NCI-H187 (cell line): ENCODE measurements around the gene PRSS3.
A peak's percentile ranks its signal among the peaks of the same experiment; 100 is the strongest.
"Not testable (repeated sequence)": the region's sequence is repeated elsewhere in the genome, so short reads cannot be mapped to it uniquely, and the experiment has no call there.

Source experiments
- DNase-seq, 2 experiments: peaks; one replicate each; lab custom pipeline; 2025; lab: John Stamatoyannopoulos, UW

The PRSS3 gene

DNA sequence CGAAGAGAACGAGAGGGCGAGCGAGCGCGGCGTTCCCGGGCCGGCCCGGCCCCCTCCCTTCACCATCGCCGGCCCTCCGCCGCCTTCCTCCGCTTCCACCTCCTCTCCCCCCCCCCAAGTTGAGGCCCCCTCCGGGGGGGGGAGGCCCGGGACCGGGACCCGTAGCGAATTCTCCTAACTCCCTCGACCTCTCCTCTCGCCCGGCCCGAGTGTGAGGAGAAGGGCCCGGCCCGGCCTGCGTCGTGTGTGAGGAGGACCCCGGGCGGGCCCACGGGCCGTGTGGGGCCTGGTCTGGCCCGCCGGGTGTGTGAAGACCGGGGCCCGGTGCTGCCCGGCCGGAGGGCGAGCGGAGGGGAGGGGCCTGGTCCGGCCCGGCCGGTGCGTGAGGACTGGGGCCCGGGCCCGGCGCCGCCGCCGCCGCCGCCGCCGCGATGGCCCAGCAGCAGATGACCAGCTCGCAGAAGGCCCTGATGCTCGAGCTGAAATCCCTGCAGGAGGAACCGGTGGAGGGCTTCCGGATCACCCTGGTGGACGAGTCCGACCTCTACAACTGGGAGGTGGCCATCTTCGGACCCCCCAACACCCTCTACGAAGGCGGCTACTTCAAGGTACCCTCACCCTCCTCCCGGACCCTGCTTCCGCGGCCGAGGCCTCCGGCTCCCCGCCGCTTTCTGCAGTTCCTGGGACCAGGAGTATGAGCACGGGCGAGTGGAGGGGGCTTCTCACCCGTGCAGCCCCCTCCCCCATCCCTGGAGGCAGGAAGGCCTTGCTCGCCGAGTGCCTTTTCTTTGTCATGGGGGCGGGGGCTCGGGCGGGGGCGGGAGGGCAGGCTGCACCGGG, 22.2 kb downstream of the PRSS3 start:
- DNase-seq: peak in 1 of 2 experiments; percentile 32

GRCh38 chr9:33818167-33818846, 22.9 kb downstream of the PRSS3 start:
- DNase-seq: no peak

GRCh38 chr9:33818847-33819500, 23.6 kb downstream of the PRSS3 start:
- DNase-seq: no peak

- DNase-seq: no peak
Observed at GRCh38 chr9:33820231-33820745, 24.9 kb downstream of the PRSS3 start.

DNA sequence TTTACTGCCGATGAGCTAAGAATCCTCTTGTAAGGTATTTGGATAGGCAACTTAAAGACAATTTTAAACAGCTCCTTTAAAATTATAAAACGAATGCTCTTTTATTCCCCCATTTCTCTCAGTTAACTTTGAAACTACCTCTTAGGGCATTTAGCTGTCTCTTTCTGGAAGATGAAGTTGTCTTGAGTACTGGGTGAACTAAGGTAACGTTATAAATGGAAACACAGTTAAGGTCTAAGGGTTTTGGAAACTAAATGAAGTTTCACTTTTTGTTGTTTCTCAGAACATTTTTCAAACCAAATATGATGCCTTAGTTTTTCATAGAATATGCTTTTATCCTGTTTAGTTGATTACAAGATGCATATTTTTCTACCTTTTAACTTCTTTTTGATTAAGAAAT, 28.4 kb downstream of the PRSS3 start:
- DNase-seq: no peak

DNA sequence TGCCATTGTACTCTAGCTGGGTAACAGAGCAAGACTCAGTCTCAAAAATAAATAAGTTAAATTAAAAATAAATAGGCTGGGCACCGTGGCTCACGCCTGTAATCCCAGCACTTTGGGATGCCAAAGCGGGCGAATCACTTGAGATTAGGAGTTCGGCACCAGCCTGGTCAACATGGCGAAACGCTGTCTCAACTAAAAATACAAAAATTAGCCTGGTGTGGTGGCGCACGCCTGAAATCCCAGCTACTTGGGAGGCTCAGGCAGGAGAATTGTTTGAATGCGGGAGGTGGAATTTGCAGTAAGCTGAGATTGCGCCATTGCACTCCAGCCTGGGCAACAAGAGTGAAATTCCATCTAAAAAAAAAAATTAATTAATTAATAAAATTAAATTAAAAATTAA, 31.9 kb downstream of the PRSS3 start:
- not testable (repeated sequence) for DNase-seq

GRCh38 chr9:33829641-33830230, 34.4 kb downstream of the PRSS3 start:
- not testable (repeated sequence) for DNase-seq

DNA sequence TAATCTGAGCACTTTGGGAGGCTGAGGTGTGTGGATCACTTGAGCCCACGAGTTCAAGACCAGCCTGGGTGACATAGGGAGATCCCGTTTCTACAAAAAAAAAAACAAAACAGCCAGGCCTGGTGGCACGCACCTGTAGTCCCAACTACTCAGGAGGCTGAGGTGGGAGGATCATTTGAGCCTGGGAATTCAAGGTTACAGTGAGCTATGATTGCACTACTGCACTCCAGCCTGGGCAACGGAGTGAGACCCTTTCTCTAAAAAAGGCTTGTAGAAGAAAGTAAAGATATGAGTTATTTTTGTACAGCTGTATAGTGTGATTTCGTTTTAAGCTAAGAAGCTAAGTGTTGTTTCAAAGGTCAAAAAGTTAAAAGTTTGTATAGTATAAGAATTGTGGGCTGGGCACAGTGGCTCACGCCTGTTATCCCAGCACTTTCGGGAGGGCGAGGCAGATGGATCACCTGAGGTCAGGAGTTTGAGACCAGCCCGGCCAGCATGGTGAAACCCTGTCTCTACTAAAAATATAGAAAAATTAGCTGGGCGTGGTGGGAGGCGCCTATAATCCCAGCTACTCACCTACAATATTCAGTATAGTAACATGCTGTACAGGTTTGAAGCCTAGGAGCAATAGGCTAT, 40.4 kb downstream of the PRSS3 start:
- no peak for DNase-seq

GRCh38 chr9:33836261-33836660, 40.9 kb downstream of the PRSS3 start:
- not testable (repeated sequence) for DNase-seq

DNA sequence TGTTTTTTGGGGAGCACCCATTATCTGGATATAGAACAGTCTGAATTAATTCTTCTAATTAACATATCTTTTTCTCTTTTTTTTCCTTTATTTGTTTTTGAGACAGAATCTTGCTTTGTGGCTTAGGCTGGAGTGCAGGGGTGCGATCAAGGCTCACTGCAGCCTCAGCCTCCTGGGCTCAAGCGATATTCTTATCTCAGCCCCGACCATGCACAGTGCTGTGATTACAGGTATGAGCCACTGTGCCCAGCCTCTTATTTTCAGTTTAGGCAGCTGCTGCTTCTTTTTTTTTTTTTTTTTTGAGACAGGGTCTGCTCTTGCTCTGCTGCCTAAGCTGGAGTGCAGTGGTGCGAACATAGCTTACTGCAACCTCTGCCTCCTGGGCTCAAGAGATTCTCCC, 41.8 kb downstream of the PRSS3 start:
- no peak for DNase-seq

DNA sequence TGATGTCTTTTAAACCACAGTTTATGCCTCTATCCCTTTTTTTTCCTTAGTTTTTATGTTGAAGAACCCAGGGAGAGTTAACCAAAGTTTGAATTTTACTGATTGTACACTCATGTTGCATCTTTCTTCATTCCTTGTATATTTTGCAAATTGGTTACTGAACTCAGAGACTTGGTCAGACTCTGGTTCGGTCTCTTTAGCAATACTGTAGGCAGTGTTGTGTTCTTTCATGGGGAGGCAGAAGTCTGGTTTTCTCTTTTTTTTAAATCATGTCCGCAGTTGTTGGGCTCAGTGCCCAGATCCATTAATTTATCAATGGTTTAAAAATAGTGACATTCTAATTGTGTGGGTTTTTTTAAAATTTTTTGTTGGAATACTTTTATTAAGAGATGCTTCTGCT, 45.0 kb downstream of the PRSS3 start:
- no peak for DNase-seq

DNA sequence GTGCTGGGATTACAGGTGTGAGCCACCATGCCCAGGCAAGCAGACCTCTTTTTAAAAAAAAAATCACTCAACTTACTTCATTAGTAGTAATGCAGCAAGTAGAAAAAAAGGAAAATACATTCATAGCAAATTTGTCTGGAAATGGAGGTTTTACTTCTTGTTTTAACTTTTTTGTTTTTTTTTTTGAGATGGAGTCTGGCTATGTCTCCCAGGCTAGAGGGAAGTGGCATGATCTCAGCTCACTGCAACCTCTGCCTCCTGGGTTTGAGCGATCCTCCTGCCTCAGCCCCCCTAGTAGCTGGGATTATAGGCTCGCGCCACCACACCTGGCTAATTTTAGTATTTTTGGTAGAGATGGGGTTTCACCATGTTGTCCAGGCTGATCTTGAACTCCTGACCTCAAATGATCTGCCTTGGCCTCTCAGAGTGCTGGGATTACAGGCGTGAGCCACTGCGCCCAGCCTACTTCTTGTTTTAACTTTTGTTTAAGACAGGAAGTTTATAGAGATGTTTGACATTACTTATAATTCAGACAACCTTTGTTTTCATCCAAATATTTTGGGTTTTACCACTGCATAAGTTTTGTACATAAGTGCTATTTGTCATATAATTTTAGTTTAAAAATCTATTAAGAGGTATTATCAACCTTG, 48.1 kb downstream of the PRSS3 start:
- no peak for DNase-seq

DNA sequence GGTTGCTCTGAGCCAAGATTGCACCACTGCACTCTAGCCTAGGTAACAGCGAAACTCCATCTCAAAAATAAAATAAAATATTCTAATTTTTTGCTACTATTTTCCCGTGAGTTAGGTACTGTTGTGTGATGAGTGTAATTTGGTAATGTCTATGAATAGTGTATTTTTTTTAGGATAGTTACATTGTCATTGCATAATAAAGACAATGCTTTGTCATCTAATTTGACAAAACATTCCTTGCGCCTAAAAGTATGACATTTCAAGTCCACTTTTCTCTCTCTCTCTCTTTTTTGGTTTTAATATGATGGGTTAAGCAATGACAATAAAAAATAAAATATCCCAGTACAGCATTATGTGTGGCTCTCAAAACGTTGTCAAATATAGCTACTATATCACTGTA, 50.9 kb downstream of the PRSS3 start:
- no peak for DNase-seq

- DNase-seq: not testable (repeated sequence)
Observed at GRCh38 chr9:33847894-33848205, 52.5 kb downstream of the PRSS3 start.
